ENCODE data around the gene C1orf210. TPM values are rescaled to one million over a fixed set of nuclear protein-coding genes. Genes with fewer than 3 reads are reported as not detected.

The C1orf210 gene
- total RNA-seq, result 10 to 100 TPM; 12.5 to 38.3 (median 27.1) TPM

DNA sequence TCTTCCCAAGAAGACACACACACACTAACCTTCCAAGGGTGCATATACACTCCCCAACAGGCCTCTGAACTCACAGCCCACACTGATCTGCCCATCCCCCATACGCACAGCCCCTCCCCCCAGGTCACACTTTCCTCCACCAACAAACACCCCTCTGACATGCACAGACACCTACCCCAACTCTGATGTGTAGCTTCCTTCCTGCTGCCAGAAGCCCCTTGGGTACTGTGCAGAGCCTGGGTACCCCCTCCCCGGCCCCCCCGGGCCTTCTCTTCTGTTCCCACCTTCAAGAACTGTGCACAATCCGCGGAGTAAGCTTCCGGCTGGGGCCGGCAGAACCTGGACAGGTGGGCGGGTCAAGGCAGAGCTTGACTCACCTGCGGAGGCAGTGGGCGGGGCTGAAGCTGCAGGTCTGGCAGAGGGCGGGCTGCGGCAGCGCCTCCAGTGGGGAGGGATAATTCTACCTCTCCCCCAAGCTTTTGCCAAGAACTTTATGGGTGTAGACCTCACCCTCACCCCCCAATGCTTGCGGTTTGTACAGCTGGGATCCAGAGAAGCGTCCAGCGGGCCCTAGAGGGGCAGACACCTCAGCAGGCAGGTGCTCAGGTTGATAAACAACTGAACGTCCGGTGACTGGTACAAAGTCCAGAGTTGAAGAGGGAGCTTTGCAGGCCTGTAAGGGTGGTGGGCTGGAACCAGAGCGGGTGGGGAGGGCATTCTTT, at the start of gene C1orf210:
Gene C1orf210 (minus strand): TSS at position 313 of the 722 bp plus-strand sequence. CDS start 2,311 bp downstream, outside the sequence.
- H3K4me1 ChIP-seq, result peaks cover 0 to 24% (median 14%) of the 10 kb centered on the region in 4 donors
- no peaks in the 10 kb centered on the region for H3K36me3 ChIP-seq
- ATAC-seq (ENCODE audit: low FRiP score in 2 of 2), result peak; percentile 72 to 94
- peak within 1 kb of the TSS in 3 of 4 donors; percentile 40 to 47 (median 47) for H3K4me3 ChIP-seq
- peak; percentile 90 to 95 for DNase-seq
- TF ChIP-seq, protein P1, sequence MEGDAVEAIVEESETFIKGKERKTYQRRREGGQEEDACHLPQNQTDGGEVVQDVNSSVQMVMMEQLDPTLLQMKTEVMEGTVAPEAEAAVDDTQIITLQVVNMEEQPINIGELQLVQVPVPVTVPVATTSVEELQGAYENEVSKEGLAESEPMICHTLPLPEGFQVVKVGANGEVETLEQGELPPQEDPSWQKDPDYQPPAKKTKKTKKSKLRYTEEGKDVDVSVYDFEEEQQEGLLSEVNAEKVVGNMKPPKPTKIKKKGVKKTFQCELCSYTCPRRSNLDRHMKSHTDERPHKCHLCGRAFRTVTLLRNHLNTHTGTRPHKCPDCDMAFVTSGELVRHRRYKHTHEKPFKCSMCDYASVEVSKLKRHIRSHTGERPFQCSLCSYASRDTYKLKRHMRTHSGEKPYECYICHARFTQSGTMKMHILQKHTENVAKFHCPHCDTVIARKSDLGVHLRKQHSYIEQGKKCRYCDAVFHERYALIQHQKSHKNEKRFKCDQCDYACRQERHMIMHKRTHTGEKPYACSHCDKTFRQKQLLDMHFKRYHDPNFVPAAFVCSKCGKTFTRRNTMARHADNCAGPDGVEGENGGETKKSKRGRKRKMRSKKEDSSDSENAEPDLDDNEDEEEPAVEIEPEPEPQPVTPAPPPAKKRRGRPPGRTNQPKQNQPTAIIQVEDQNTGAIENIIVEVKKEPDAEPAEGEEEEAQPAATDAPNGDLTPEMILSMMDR (IDR thresholded peaks at IDR 0.05), result peak in 4 of 6 experiments; percentile 16 to 59 (median 41)
- no peak for TF ChIP-seq EP300 (IDR thresholded peaks at IDR 0.05)
- peak in 1 of 4 donors; percentile 55 for TF ChIP-seq POLR2A (IDR thresholded peaks at IDR 0.05)
- TF ChIP-seq POLR2AphosphoS5 (IDR thresholded peaks at IDR 0.05), result no peak
- H3K27me3 ChIP-seq, result no peaks in the 10 kb centered on the region
- no peaks in the 10 kb centered on the region for H3K9me3 ChIP-seq
- WGBS, 2 donors, result 47 to 63% methylated on average over 19 of the region's 19 CpGs
- H3K27ac ChIP-seq, result peak within 1 kb of the TSS; percentile 35 to 70 (median 52)

DNA sequence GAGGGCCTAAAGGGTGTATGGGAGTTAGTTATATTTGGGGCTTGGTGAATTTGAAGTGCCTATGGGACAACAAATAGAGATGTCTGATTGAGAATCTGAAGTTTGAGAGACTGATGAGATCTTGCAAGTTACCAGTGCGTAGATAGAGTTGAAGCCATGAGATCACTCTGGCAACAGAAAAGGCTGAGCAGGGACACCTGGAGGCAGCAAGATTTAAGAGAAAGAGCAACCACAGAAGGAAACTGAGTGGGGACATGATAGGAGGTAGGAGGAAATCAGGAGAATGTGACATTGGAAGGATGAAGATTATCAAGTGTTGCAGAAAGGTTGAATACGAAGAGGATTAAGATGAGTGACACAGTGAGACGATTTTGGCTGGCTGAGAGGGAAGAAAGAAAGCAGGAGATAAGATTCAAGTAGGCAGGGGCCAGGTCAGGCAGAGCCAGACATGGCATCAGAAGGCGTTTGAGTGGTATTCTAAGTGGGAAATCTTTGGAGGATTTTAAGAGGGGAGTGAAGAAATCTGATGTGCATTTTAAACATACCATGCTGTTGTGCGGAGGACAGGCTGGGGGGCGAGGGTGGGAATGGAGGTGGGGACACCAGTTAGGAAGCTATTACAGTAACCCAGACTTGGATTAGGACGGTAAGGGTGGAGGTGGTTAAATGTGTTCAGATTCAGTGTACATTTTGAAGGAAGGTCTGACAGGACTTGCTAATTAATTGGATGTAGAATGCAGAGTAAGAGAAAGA, 49.2 kb upstream of the C1orf210 start:
- no peaks in the 10 kb centered on the region for H3K27me3 ChIP-seq
- TF ChIP-seq EP300 (IDR thresholded peaks at IDR 0.05) (no peak), POLR2AphosphoS5 (IDR thresholded peaks at IDR 0.05) (no peak), POLR2A (IDR thresholded peaks at IDR 0.05) (no peak)
- TF ChIP-seq, protein P1 (IDR thresholded peaks at IDR 0.05), result no peak
- H3K9me3 ChIP-seq, result no peaks in the 10 kb centered on the region
- DNase-seq, result no peak
- H3K4me1 ChIP-seq, result peaks cover 3 to 14% (median 12%) of the 10 kb centered on the region in 4 donors
- 73 to 76% methylated on average over 7 of the region's 7 CpGs for WGBS, 2 donors
- no peak overlapping the region for H3K4me3 ChIP-seq
- no peak for ATAC-seq (ENCODE audit: low FRiP score in 2 of 2)
- H3K36me3 ChIP-seq, result no peaks in the 10 kb centered on the region
- no peak overlapping the region for H3K27ac ChIP-seq

DNA sequence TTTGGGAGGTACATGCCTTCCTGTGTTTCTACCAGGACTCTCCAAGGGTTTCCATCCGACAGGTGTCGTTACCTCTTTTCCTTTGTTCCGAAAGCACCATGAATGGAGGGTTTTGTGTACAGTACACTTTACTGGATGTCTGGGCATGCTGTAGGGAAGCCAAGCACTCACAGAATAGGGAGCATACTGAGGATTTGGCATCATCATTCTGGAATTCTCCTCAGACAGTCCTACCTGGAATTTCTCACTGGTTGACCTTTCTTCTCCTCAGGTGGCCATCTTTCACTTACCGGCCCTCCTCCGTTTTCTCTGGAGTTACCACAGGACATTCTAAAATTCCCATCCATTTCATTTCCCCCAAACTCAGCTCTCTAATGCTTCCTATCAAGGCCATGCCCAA, 46.3 kb upstream of the C1orf210 start:
- no peak for ATAC-seq (ENCODE audit: low FRiP score in 2 of 2)

DNA sequence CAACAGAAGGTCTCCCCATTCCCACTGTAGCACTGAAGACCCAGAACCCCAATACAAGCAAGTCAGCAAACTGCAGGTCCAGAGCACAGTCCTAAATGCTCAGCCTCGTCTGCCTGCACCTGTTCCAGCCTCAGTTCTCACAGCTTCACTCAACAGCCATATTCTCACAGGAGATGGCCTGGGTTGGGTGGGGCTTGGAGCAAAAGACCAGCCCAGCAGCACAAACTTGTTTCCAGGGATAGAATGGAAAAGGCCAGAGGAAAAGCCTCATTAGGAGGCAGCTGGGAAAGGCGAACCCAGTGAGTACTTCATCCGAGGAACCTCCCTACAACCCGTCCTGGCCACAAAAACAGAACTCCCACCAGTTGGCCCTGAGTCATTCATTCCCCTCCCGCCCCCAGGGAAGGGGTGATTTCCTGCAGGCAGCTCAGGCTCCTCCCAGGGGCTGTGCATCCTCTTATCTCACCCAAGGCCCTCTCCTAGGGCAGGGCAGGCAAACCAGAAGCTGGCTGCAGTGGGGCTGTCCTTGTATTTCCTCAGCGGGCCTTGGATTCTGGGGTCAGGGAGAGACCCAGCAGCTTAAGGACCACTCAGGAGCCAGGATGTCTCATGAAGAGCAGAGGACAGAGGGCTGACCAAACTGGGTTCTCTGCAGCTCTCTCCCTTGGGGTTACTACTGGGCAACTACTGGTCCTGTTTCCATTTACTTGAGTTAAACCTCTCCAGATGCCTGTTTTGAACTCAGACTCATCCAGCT, 44.8 kb upstream of the C1orf210 start:
- peak; percentile 87 to 93 for ATAC-seq (ENCODE audit: low FRiP score in 2 of 2)
- Histone ChIP-seq H3K36me3 (no peaks in the 10 kb centered on the region), H3K4me1 (peaks cover 3 to 16% (median 13%) of the 10 kb centered on the region in 4 donors), H3K9me3 (peaks cover 0 to 5% (median 2%) of the 10 kb centered on the region in 4 donors), H3K27ac (peak overlapping the region; percentile 42 to 77 (median 52)), H3K27me3 (no peaks in the 10 kb centered on the region), H3K4me3 (no peak overlapping the region)
- DNase-seq, result peak in 1 of 2 donors; percentile 64
- 35 to 42% methylated on average over 6 of the region's 6 CpGs for WGBS, 2 donors
- TF ChIP-seq, protein P1 (IDR thresholded peaks at IDR 0.05), result no peak
- peak in 1 of 2 donors; percentile 60 for TF ChIP-seq POLR2AphosphoS5 (IDR thresholded peaks at IDR 0.05)

More for the DNA sequence above, 46.3 kb upstream of the C1orf210 start:
- DNase-seq, result no peak
- H3K27ac ChIP-seq, result no peak overlapping the region
- peaks cover 0 to 5% (median 0%) of the 10 kb centered on the region in 4 donors for H3K9me3 ChIP-seq
- WGBS, 2 donors, result 87 to 96% methylated on average over 5 of the region's 5 CpGs
- TF ChIP-seq POLR2AphosphoS5 (IDR thresholded peaks at IDR 0.05) (no peak), EP300 (IDR thresholded peaks at IDR 0.05) (no peak), POLR2A (IDR thresholded peaks at IDR 0.05) (no peak)
- TF ChIP-seq, protein P1 (IDR thresholded peaks at IDR 0.05), result no peak
- no peaks in the 10 kb centered on the region for H3K27me3 ChIP-seq
- no peak overlapping the region for H3K4me3 ChIP-seq
- no peaks in the 10 kb centered on the region for H3K36me3 ChIP-seq
- H3K4me1 ChIP-seq, result peaks cover 3 to 16% (median 13%) of the 10 kb centered on the region in 4 donors
